Measurements from ENCODE around the gene PLPPR1.

DNA sequence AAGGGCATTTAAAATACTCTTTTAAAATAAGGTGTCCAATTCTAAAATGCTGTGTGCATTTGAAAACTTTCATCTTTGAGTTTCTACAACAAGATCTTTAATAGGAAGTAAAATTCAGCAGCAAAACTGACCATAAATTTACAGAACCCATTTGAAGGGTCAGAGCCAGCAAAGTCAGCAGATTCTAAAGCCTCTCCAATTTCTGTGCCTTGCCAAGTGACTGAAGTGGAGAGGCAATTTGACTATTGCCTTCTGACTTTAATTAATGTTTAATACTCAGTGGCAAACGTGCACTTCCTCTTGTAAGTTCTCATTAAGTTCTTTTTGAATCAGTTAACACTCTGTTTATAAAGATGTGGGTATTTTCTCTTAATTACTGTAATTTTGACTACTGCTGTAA, 201.1 kb downstream of the PLPPR1 start:
- TF ChIP-seq POLR2A (IDR thresholded peaks at IDR 0.05) = no peak
- TF ChIP-seq, protein P1, sequence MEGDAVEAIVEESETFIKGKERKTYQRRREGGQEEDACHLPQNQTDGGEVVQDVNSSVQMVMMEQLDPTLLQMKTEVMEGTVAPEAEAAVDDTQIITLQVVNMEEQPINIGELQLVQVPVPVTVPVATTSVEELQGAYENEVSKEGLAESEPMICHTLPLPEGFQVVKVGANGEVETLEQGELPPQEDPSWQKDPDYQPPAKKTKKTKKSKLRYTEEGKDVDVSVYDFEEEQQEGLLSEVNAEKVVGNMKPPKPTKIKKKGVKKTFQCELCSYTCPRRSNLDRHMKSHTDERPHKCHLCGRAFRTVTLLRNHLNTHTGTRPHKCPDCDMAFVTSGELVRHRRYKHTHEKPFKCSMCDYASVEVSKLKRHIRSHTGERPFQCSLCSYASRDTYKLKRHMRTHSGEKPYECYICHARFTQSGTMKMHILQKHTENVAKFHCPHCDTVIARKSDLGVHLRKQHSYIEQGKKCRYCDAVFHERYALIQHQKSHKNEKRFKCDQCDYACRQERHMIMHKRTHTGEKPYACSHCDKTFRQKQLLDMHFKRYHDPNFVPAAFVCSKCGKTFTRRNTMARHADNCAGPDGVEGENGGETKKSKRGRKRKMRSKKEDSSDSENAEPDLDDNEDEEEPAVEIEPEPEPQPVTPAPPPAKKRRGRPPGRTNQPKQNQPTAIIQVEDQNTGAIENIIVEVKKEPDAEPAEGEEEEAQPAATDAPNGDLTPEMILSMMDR (IDR thresholded peaks at IDR 0.05) = no peak
